SW 1271 (cell line): ENCODE measurements around the gene ATAT1.

Experiments
- DNase-seq, 2 experiments: peaks; one replicate each; lab custom pipeline; 2025; lab: John Stamatoyannopoulos, UW

The ATAT1 gene

GRCh38 chr6:30684386-30685156 lies 57.9 kb downstream of the ATAT1 start:
- peak in 1 of 2 experiments; percentile 29 for DNase-seq

GRCh38 chr6:30685157-30686008 lies 58.7 kb downstream of the ATAT1 start:
- peak; percentile 40 to 42 for DNase-seq

GRCh38 chr6:30686009-30686907 lies 59.6 kb downstream of the ATAT1 start, which contains the start of gene PPP1R18:
Gene PPP1R18, minus strand, starts transcription at chr6:30686645. Its CDS starts 627 bp downstream, at chr6:30686018.
- DNase-seq, result peak in 1 of 2 experiments; percentile 80

GRCh38 chr6:30686908-30687658 lies 60.4 kb downstream of the ATAT1 start:
- peak; percentile 85 to 96 for DNase-seq

GRCh38 chr6:30687659-30688431 lies 61.2 kb downstream of the ATAT1 start:
- DNase-seq, result peak in 1 of 2 experiments; percentile 58

GRCh38 chr6:30688569-30688968 lies 61.9 kb downstream of the ATAT1 start:
- DNase-seq, result no peak

- no peak for DNase-seq
Observed at GRCh38 chr6:30689022-30689865, 62.6 kb downstream of the ATAT1 start.

GRCh38 chr6:30689985-30690384 lies 63.3 kb downstream of the ATAT1 start:
- no peak for DNase-seq

- peak; percentile 78 to 89 for DNase-seq
Observed at GRCh38 chr6:30690403-30691207, 63.9 kb downstream of the ATAT1 start, which contains the start of gene NRM. Gene NRM, minus strand, starts transcription at chr6:30690984. Its CDS starts 10 bp downstream, at chr6:30690974.

GRCh38 chr6:30691208-30691847 lies 64.7 kb downstream of the ATAT1 start:
- DNase-seq, result no peak
